Measurements from ENCODE around the gene MSH3. TPM values are rescaled to one million over a fixed set of nuclear protein-coding genes. Genes with fewer than 3 reads are reported as not detected.
"Not testable (repeated sequence)": the region's sequence is repeated elsewhere in the genome, so short reads cannot be mapped to it uniquely, and the experiment has no call there.

The MSH3 gene
- total RNA-seq, 1 experiment from 2014 or later: 17.2 TPM

DNA sequence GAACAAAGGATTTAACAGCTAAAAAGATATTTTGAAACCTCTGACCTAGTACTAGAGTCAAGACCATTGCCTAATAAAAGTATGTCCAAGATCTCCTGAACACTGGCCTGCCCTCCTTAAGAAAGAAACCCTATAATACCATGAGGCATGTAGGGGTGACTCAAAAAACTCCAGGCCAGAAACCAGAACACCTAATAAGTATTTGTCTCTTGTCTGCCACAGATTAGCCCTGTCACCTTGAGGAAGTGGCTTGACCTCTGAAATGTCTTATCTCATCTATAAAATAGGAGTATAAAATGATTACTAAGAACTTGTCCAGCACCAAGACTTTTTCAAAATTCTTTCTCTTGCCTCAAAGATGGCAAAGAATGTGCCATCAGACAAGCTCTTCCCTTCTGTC lies 180.3 kb downstream of the MSH3 start:
- Mint-ChIP-seq H3K4me3 (ENCODE audit: low read depth, unreplicated experiment) (no peak overlapping the region), H3K27me3 (ENCODE audit: unreplicated experiment) (no peaks in the 10 kb centered on the region), H3K9me3 (ENCODE audit: low read depth, unreplicated experiment) (no peaks in the 10 kb centered on the region), H3K36me3 (ENCODE audit: insufficient read depth, unreplicated experiment) (no peaks in the 10 kb centered on the region), H3K27ac (ENCODE audit: unreplicated experiment) (no peak overlapping the region), H3K4me1 (ENCODE audit: low read depth, unreplicated experiment) (no peaks in the 10 kb centered on the region)
- TF ChIP-seq, protein P1, sequence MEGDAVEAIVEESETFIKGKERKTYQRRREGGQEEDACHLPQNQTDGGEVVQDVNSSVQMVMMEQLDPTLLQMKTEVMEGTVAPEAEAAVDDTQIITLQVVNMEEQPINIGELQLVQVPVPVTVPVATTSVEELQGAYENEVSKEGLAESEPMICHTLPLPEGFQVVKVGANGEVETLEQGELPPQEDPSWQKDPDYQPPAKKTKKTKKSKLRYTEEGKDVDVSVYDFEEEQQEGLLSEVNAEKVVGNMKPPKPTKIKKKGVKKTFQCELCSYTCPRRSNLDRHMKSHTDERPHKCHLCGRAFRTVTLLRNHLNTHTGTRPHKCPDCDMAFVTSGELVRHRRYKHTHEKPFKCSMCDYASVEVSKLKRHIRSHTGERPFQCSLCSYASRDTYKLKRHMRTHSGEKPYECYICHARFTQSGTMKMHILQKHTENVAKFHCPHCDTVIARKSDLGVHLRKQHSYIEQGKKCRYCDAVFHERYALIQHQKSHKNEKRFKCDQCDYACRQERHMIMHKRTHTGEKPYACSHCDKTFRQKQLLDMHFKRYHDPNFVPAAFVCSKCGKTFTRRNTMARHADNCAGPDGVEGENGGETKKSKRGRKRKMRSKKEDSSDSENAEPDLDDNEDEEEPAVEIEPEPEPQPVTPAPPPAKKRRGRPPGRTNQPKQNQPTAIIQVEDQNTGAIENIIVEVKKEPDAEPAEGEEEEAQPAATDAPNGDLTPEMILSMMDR (IDR thresholded peaks at IDR 0.05; ENCODE audit: unreplicated experiment): no peak
- no TSS peak for BruUV-seq (replicated peaks)
- CTCF ChIA-PET: interaction anchor here (0.5 kb wide), 1 partner anchor 82 kb away, joined by 3 read pairs; no protein-coding TSS in a partner anchor
- no peak for DNase-seq
- intact Hi-C loops (cut with micrococcal nuclease; ENCODE audit: unreplicated experiment): no loop called here

DNA sequence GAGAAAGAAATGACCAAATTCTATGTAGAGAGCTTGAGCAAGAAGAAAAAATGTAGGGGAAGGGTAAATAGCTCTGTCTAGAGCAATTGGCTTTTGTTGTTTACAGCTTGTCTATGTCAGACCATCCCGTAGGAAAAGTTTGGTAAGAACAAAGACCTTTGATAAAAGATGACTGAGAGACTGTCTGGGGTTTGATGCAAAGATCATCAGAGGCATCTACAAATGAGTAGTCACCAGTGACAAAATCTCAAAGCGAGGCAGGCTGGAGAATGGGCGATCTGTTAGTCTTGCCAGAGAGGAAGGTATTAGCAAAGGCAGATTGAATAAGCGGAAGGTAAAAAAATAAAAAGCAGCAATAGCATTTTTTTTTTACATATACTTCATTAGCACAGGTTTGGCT lies 180.7 kb downstream of the MSH3 start:
- Mint-ChIP-seq H3K4me1 (ENCODE audit: low read depth, unreplicated experiment) (no peaks in the 10 kb centered on the region), H3K4me3 (ENCODE audit: low read depth, unreplicated experiment) (no peak overlapping the region), H3K9me3 (ENCODE audit: low read depth, unreplicated experiment) (no peaks in the 10 kb centered on the region), H3K27ac (ENCODE audit: unreplicated experiment) (no peak overlapping the region), H3K36me3 (ENCODE audit: insufficient read depth, unreplicated experiment) (no peaks in the 10 kb centered on the region), H3K27me3 (ENCODE audit: unreplicated experiment) (no peaks in the 10 kb centered on the region)
- BruUV-seq (replicated peaks): no TSS peak
- intact Hi-C loops (cut with micrococcal nuclease; ENCODE audit: unreplicated experiment): no loop called here
- TF ChIP-seq, protein P1 (IDR thresholded peaks at IDR 0.05; ENCODE audit: unreplicated experiment): no peak
- DNase-seq: no peak
- CTCF ChIA-PET: interaction anchor here (0.5 kb wide), 1 partner anchor 81 kb away, joined by 3 read pairs; no protein-coding TSS in a partner anchor

DNA sequence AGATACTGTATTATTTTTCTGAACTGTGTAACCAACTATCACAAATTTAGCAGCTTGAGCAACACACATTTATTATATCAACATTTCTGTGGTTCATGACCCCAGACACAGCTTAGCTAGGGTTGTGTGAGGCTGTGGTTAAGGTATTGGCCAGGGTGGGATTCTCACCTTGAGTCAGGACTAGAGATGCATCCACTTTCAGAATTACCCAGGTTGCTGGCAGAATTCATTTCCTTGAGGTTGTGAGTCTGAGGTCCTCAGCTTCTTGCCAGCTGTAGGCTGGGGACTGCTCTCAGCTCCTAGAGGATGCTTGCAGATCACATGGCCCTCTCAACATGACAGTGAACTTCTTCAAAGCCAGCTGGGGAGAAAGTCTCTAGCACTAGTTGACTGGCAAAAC lies 183.2 kb downstream of the MSH3 start:
- H3K27me3 Mint-ChIP-seq (ENCODE audit: unreplicated experiment): no peaks in the 10 kb centered on the region
- no peak overlapping the region for H3K4me3 Mint-ChIP-seq (ENCODE audit: low read depth, unreplicated experiment)
- no peak overlapping the region for H3K27ac Mint-ChIP-seq (ENCODE audit: unreplicated experiment)
- intact Hi-C loops (cut with micrococcal nuclease; ENCODE audit: unreplicated experiment): no loop called here
- H3K9me3 Mint-ChIP-seq (ENCODE audit: low read depth, unreplicated experiment): no peaks in the 10 kb centered on the region
- CTCF ChIA-PET: no interaction called here
- no peaks in the 10 kb centered on the region for H3K4me1 Mint-ChIP-seq (ENCODE audit: low read depth, unreplicated experiment)
- BruUV-seq (replicated peaks): no TSS peak
- no peaks in the 10 kb centered on the region for H3K36me3 Mint-ChIP-seq (ENCODE audit: insufficient read depth, unreplicated experiment)
- TF ChIP-seq, protein P1 (IDR thresholded peaks at IDR 0.05; ENCODE audit: unreplicated experiment): no peak
- DNase-seq: no peak

DNA sequence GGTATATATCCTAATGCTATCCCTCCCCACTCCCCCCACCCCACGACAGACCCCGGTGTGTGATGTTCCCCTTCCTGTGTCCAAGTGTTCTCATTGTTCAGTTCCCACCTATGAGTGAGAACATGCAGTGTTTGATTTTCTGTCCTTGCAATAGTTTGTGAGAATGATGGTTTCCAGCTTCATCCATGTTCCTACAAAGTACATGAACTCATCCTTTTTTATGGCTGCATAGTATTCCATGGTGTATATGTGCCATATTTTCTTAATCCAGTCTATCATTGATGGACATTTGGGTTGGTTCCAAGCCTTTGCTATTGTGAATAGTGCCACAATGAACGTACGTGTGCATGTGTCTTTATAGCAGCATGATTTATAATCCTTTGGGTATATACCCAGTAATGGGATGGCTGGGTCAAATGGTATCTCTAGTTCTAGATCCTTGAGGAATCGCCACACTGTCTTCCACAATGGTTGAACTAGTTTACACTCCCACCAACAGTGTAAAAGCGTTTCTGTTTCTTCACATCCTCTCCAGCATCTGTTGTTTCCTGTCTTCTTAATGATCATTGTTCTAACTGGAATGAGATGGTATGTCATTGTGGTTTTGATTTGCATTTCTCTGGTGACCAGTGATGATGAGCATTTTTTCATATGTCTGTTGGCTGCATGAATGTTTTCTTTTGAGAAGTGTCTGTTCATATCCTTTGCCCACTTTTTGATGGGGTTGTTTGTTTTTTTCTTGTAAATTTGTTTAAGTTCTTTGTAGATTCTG lies 186.8 kb downstream of the MSH3 start:
- intact Hi-C loops (cut with micrococcal nuclease; ENCODE audit: unreplicated experiment); H3K27me3 Mint-ChIP-seq (ENCODE audit: unreplicated experiment); BruUV-seq (replicated peaks); DNase-seq; H3K4me1 Mint-ChIP-seq (ENCODE audit: low read depth, unreplicated experiment); H3K4me3 Mint-ChIP-seq (ENCODE audit: low read depth, unreplicated experiment); CTCF ChIA-PET; H3K9me3 Mint-ChIP-seq (ENCODE audit: low read depth, unreplicated experiment); H3K36me3 Mint-ChIP-seq (ENCODE audit: insufficient read depth, unreplicated experiment); H3K27ac Mint-ChIP-seq (ENCODE audit: unreplicated experiment): not testable (repeated sequence)

DNA sequence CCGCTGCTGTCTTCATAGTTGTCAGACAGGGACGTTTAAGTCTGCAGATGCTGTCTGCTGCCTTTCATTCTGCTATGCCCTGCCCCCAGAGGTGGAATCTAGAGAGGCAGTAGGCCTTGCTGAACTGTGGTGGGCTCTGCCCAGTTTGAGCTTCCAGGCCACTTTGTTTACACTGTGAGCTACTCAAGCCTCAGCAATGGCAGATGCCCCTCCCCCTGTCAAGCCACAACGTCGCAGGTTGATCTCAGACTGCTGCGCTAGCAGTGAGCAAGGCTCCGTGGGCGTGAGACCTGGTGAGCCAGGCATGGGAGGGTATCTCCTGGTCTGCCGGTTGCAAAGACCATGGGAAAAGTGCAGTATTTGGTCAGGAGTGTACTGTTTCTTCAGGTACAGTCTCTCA lies 192.0 kb downstream of the MSH3 start:
- H3K36me3 Mint-ChIP-seq (ENCODE audit: insufficient read depth, unreplicated experiment); H3K4me1 Mint-ChIP-seq (ENCODE audit: low read depth, unreplicated experiment); intact Hi-C loops (cut with micrococcal nuclease; ENCODE audit: unreplicated experiment); DNase-seq; H3K27ac Mint-ChIP-seq (ENCODE audit: unreplicated experiment); H3K27me3 Mint-ChIP-seq (ENCODE audit: unreplicated experiment); BruUV-seq (replicated peaks); H3K4me3 Mint-ChIP-seq (ENCODE audit: low read depth, unreplicated experiment); CTCF ChIA-PET: not testable (repeated sequence)
- peaks cover 14% of the 10 kb centered on the region for H3K9me3 Mint-ChIP-seq (ENCODE audit: low read depth, unreplicated experiment)

DNA sequence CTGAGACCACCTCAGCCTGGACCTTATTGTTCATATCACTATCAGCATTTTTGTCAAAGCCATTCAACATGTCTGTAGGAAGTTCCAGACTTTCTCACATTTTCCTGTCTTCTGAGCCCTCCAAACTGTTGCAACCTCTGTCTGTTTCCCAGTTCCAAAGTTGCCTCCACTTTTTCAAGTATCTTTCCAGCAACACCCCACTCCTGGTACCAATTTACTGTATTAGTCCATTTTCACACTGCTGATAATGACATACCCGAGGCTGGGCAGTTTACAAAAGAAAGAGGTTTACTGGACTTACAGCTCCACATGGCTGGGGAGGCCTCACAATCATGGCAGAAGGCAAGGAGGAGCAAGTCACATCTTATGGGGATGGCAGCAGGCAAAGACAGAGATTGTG lies 195.7 kb downstream of the MSH3 start:
- CTCF ChIA-PET; H3K4me3 Mint-ChIP-seq (ENCODE audit: low read depth, unreplicated experiment); H3K27ac Mint-ChIP-seq (ENCODE audit: unreplicated experiment); H3K36me3 Mint-ChIP-seq (ENCODE audit: insufficient read depth, unreplicated experiment); DNase-seq; H3K27me3 Mint-ChIP-seq (ENCODE audit: unreplicated experiment); BruUV-seq (replicated peaks): not testable (repeated sequence)
- intact Hi-C loops (cut with micrococcal nuclease; ENCODE audit: unreplicated experiment): loop anchor here (5.0 kb wide), 1 partner anchor 112 kb away; the partner anchor contains the start of gene RASGRF2
- H3K4me1 Mint-ChIP-seq (ENCODE audit: low read depth, unreplicated experiment): peaks cover 12% of the 10 kb centered on the region
- peaks cover 11% of the 10 kb centered on the region for H3K9me3 Mint-ChIP-seq (ENCODE audit: low read depth, unreplicated experiment)

Measured in Calu3 (cell line).